Measurements from ENCODE around the gene GPX4.

GPX4 gene

DNA sequence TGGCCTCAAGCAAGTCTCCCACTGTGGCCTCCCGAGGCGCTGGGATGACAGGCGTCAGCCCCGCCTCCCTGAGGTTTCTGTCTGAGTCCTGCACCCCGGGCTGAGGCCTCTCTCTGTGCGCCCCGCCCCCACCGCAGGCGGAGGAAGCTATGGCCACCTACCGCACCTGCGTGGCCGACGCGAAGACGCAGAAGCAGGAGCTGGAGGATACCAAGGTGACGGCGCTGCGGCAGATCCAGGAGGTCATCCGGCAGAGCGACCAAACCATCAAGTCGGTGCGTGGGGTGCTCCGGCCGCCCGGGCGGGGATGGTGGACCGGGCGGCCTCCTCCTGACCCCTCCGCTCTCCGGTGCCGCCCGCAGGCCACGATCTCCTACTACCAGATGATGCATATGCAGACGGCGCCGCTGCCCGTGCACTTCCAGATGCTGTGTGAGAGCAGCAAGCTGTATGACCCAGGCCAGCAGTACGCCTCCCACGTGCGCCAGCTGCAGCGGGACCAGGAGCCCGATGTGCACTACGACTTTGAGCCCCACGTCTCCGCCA lies 24.2 kb upstream of the GPX4 start:
- Histone ChIP-seq H3K4me1 (ENCODE audit: control insufficient read depth, insufficient read depth, low read length) (peaks cover 2% of the 10 kb centered on the region), H3K9me3 (ENCODE audit: control insufficient read depth in 2 of 2, low read length in 2 of 2) (no peaks in the 10 kb centered on the region), H3K36me3 (ENCODE audit: control insufficient read depth in 2 of 2, insufficient read depth in 2 of 2, low read length in 2 of 2) (no peaks in the 10 kb centered on the region), H3K4me3 (ENCODE audit: low read length in 2 of 2) (no peak overlapping the region), H3K9ac (ENCODE audit: low read length in 2 of 2) (no peak overlapping the region), H3K27ac (ENCODE audit: low read length) (no peak overlapping the region), H3K27me3 (ENCODE audit: control insufficient read depth in 1 of 2, insufficient read depth in 2 of 2, low read length in 2 of 2) (no peaks in the 10 kb centered on the region)

DNA sequence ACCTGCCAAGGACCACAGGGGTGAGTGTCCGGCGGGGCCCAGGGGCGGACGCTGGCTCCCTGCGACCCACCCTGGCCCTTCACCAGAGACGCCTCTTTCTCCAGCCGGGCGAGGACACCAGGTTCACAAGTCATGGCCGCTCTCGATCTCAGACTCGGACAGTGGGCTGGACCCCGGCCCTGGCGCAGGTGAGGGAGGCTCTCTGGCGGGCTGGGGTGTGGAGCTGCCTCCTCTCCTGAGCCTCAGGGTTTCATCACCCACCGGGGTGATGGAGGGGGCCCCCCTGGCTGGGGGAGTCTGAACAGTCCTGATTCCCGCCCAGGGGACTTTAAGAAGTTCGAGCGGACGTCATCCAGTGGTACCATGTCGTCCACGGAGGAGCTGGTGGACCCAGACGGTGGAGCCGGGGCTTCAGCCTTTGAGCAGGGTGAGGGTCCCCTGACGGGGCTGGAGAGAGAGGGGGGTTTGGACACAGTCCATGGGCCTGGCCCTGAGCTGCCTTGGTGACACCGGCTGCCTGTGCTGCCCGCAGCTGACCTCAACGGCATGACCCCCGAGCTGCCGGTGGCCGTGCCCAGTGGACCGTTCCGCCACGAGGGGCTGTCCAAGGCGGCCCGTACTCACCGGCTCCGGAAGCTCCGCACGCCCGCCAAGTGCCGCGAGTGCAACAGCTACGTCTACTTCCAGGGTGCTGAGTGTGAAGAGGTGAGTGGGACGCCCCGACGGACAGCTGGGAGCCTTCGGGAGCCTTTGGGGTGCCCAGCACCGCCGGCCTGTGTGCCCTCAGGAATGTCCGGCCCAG lies 23.2 kb upstream of the GPX4 start:
- no peaks in the 10 kb centered on the region for H3K27me3 ChIP-seq (ENCODE audit: control insufficient read depth in 1 of 2, insufficient read depth in 2 of 2, low read length in 2 of 2)
- no peaks in the 10 kb centered on the region for H3K4me1 ChIP-seq (ENCODE audit: control insufficient read depth, insufficient read depth, low read length)
- H3K36me3 ChIP-seq (ENCODE audit: control insufficient read depth in 2 of 2, insufficient read depth in 2 of 2, low read length in 2 of 2): no peaks in the 10 kb centered on the region
- no peak overlapping the region for H3K9ac ChIP-seq (ENCODE audit: low read length in 2 of 2)
- no peak overlapping the region for H3K27ac ChIP-seq (ENCODE audit: low read length)
- no peak overlapping the region for H3K4me3 ChIP-seq (ENCODE audit: low read length in 2 of 2)
- H3K9me3 ChIP-seq (ENCODE audit: control insufficient read depth in 2 of 2, low read length in 2 of 2): no peaks in the 10 kb centered on the region

DNA sequence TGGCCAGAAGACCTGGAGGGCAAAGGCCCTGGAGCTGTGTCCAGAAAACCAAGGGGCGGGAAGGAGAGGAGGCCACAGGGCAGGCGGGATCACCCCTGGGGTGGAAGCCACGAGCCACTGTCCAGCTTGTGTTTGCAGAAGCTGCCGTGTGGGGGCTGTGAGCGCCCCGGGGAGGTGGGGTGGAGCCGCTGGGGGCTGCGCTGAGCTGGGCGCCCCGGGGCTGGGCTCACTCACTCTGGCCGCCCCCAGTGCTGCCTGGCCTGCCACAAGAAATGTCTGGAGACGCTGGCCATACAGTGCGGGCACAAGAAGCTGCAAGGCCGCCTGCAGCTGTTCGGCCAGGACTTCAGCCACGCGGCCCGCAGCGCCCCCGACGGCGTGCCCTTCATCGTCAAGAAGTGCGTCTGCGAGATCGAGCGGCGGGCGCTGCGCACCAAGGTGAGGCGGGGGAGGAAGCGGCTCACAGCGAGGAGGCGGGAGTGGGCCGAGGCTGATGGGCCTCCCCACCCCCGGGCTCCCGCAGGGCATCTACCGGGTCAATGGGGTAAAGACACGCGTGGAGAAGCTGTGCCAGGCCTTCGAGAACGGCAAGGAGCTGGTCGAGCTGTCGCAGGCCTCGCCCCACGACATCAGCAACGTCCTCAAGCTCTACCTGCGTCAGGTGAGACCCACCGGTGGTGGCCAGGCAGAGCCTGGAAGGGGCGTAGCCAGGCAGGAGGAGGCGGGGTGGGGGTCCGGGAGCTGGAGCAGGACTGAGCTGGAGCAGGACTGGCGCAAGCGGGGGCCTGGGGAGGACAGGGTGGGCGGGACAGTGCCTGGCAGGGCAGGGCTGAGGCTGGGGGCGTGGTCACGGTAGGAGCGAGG lies 22.3 kb upstream of the GPX4 start:
- Histone ChIP-seq H3K9me3 (ENCODE audit: control insufficient read depth in 2 of 2, low read length in 2 of 2) (no peaks in the 10 kb centered on the region), H3K4me1 (ENCODE audit: control insufficient read depth, insufficient read depth, low read length) (no peaks in the 10 kb centered on the region), H3K36me3 (ENCODE audit: control insufficient read depth in 2 of 2, insufficient read depth in 2 of 2, low read length in 2 of 2) (no peaks in the 10 kb centered on the region), H3K9ac (ENCODE audit: low read length in 2 of 2) (no peak overlapping the region), H3K27ac (ENCODE audit: low read length) (no peak overlapping the region), H3K4me3 (ENCODE audit: low read length in 2 of 2) (no peak overlapping the region), H3K27me3 (ENCODE audit: control insufficient read depth in 1 of 2, insufficient read depth in 2 of 2, low read length in 2 of 2) (no peaks in the 10 kb centered on the region)

DNA sequence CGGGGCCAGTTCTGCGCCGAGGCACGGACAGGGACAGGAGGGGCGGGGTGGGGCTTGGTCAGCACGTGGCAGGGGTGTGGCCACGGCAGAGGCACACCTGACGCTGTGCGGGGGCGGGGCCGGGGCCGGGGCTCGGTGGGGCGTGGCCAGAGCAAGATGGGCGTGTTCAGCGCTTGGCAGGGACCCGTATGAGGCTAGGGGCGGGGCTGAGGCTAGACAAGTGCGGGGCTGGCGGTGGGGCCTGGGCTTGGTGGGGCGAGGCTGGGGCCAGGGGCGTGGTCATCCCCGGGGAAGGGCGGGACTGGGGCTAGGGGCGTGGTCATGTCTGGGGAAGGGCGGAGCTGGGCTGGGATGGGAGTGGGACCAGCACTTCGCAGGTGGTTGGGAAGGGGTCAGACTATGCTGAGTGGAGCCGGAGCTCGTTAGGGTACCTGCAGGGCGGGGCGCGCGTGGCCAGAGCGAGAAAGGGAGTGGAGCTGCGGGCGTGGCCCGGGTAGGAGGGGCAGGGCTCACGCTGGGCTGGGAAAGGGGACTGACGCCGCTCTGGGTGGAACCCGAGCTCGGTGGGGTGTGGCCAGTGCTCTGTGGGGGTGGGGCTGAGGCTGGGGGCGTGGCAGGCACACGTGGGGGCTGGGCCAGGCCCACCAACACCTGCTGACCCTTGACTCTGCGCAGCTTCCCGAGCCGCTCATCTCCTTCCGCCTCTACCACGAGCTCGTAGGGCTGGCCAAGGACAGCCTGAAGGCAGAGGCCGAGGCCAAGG lies 21.4 kb upstream of the GPX4 start:
- Histone ChIP-seq H3K4me3 (ENCODE audit: low read length in 2 of 2) (no peak overlapping the region), H3K27me3 (ENCODE audit: control insufficient read depth in 1 of 2, insufficient read depth in 2 of 2, low read length in 2 of 2) (no peaks in the 10 kb centered on the region), H3K36me3 (ENCODE audit: control insufficient read depth in 2 of 2, insufficient read depth in 2 of 2, low read length in 2 of 2) (no peaks in the 10 kb centered on the region), H3K27ac (ENCODE audit: low read length) (no peak overlapping the region), H3K9ac (ENCODE audit: low read length in 2 of 2) (no peak overlapping the region), H3K9me3 (ENCODE audit: control insufficient read depth in 2 of 2, low read length in 2 of 2) (no peaks in the 10 kb centered on the region), H3K4me1 (ENCODE audit: control insufficient read depth, insufficient read depth, low read length) (peaks cover 4% of the 10 kb centered on the region)

DNA sequence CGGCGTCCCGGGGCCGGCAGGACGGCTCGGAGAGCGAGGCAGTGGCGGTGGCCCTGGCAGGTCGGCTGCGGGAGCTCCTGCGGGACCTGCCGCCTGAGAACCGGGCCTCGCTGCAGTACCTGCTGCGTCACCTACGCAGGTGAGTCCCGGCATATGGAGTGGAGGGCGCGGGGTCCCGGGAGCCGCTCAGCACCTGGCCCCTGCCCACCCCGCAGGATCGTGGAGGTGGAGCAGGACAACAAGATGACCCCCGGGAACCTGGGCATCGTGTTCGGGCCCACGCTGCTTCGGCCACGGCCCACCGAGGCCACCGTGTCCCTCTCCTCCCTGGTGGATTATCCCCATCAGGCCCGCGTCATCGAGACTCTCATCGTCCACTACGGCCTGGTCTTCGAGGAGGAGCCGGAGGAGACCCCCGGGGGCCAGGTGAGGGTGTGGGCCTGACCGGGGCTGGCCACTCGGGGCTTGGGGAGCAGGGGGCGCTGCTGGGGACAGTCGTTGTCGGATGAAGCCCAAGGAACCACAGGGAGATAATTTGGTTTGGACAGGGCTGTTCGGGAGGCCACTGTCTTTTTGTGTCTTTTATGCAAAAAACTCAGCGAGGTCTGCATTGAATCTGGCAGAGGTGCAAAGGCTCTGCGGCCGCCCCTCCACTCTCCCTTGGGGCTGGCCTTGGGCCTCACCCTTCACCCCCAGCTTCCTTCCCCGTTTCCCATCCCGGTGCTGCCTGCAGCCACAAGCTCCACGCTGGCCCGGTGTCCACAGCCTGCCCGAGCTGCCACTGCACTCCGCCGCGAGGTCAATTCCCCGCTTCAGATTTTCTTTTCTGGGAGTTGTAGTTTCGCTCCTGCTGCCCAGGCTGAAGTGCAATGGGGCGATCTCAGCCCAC lies 20.6 kb upstream of the GPX4 start:
- peaks cover 0 to 4% of the 10 kb centered on the region in 2 donors for H3K36me3 ChIP-seq (ENCODE audit: control insufficient read depth in 2 of 2, insufficient read depth in 2 of 2, low read length in 2 of 2)
- H3K4me3 ChIP-seq (ENCODE audit: low read length in 2 of 2): no peak overlapping the region
- H3K4me1 ChIP-seq (ENCODE audit: control insufficient read depth, insufficient read depth, low read length): peaks cover 5% of the 10 kb centered on the region

DNA sequence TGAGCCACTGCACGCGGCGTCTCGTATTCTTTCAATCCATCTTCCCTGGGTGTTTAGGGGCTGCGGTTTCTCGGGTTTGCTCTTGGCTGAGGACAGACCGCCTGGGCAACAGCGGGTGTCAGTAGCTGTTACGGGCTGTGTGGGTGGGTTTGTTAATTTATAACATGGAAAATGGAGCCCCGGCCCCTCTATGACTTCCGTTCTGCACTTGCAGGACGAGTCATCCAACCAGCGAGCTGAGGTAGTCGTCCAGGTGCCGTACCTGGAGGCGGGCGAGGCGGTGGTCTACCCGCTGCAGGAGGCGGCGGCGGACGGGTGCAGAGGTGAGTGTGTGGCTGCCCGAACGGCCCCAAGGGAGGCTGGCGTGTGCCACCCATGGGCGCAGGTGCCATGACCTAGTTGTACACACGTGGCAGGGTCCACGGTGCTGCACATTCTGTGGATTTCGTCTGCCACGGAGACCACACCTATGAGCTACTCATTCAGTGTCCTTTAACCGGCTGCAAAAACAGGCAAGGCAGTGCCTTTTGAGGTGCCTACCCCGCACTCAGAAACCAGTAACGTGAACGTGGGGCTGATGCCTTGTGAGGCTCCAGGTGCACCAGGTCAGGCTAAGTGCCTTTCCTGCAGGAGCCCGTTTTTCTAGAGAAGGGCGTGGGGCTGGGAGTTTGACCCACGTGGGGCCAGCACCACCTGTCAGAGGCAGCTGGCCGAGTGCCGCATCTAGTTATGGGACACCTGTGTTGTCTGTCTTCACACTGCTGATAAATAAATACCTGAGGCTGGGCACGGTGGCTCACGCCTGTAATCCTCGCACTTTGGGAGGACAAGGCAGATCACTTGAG lies 19.5 kb upstream of the GPX4 start:
- H3K9me3 ChIP-seq (ENCODE audit: control insufficient read depth in 2 of 2, low read length in 2 of 2): no peaks in the 10 kb centered on the region
- peaks cover 0 to 7% of the 10 kb centered on the region in 2 donors for H3K36me3 ChIP-seq (ENCODE audit: control insufficient read depth in 2 of 2, insufficient read depth in 2 of 2, low read length in 2 of 2)
- H3K4me3 ChIP-seq (ENCODE audit: low read length in 2 of 2): no peak overlapping the region
- H3K27ac ChIP-seq (ENCODE audit: low read length): no peak overlapping the region
- no peak overlapping the region for H3K9ac ChIP-seq (ENCODE audit: low read length in 2 of 2)
- peaks cover 7% of the 10 kb centered on the region for H3K4me1 ChIP-seq (ENCODE audit: control insufficient read depth, insufficient read depth, low read length)
- H3K27me3 ChIP-seq (ENCODE audit: control insufficient read depth in 1 of 2, insufficient read depth in 2 of 2, low read length in 2 of 2): no peaks in the 10 kb centered on the region

More for the DNA sequence above, 20.6 kb upstream of the GPX4 start:
- H3K27me3 ChIP-seq (ENCODE audit: control insufficient read depth in 1 of 2, insufficient read depth in 2 of 2, low read length in 2 of 2): no peaks in the 10 kb centered on the region
- no peak overlapping the region for H3K9ac ChIP-seq (ENCODE audit: low read length in 2 of 2)
- H3K9me3 ChIP-seq (ENCODE audit: control insufficient read depth in 2 of 2, low read length in 2 of 2): no peaks in the 10 kb centered on the region
- H3K27ac ChIP-seq (ENCODE audit: low read length): no peak overlapping the region

DNA sequence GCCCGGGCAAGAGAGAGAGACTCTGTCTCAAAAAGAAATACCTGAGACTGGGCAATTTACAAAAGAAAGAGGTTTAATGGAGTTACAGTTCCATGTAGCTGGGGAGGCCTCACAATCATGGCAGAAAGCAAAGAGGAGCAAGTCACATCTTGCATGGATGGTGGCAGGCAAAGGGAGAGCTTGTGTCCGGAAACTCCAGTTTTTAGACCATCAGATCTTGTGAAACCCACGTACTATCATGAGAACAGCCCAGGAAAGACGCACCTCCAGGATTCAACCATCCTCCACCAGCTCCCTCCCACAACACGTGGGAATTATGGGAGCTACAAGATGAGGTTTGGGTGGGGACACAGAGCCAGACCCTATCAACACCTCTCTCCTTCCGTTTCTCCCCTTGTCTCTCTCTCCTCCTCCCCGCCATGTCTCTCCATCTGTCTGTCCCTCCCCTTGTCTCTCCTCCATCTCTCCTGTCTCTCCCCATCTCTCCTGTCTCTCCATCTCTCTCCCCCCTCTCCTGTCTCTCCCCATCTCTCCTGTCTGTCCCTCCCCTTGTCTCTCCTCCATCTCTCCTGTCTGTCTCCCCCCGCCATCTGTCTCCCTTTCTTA lies 18.6 kb upstream of the GPX4 start:
- no peaks in the 10 kb centered on the region for H3K27me3 ChIP-seq (ENCODE audit: control insufficient read depth in 1 of 2, insufficient read depth in 2 of 2, low read length in 2 of 2)
- peaks cover 0 to 9% of the 10 kb centered on the region in 2 donors for H3K36me3 ChIP-seq (ENCODE audit: control insufficient read depth in 2 of 2, insufficient read depth in 2 of 2, low read length in 2 of 2)
- no peak overlapping the region for H3K4me3 ChIP-seq (ENCODE audit: low read length in 2 of 2)
- no peaks in the 10 kb centered on the region for H3K9me3 ChIP-seq (ENCODE audit: control insufficient read depth in 2 of 2, low read length in 2 of 2)
- H3K27ac ChIP-seq (ENCODE audit: low read length): no peak overlapping the region
- H3K4me1 ChIP-seq (ENCODE audit: control insufficient read depth, insufficient read depth, low read length): peaks cover 7% of the 10 kb centered on the region
- H3K9ac ChIP-seq (ENCODE audit: low read length in 2 of 2): no peak overlapping the region

DNA sequence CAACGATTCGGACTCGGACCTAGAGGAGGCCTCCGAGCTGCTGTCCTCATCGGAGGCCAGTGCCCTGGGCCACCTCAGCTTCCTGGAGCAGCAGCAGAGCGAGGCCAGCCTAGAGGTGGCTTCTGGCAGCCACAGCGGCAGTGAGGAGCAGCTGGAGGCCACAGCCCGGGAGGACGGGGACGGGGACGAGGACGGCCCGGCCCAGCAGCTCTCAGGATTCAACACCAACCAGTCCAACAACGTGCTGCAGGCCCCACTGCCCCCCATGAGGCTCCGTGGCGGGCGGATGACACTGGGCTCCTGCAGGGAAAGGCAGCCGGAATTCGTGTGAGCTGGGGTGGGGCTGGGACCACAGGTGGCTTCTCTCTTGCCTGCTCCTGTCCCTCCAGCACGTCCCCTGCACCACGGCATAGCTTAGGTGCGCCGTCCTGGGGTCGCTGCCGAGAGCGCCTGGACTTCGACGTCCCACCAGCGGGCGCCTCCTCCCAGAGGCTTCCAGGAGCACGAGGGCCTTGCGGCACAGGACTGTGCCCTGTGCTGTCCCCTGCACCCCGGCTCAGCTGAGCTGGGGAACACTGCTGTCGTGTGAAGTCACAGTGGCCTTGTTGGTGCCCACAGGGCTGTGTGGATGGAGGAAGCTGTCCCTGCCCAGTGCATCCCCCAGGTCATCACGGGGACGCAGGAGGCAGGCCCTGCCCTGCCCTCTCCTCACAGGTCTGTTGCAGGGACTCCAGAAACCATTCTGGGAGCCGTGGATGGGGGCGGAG lies 17.9 kb upstream of the GPX4 start:
- H3K4me1 ChIP-seq (ENCODE audit: control insufficient read depth, insufficient read depth, low read length): peaks cover 7% of the 10 kb centered on the region
- no peaks in the 10 kb centered on the region for H3K27me3 ChIP-seq (ENCODE audit: control insufficient read depth in 1 of 2, insufficient read depth in 2 of 2, low read length in 2 of 2)
- H3K27ac ChIP-seq (ENCODE audit: low read length): no peak overlapping the region
- no peak overlapping the region for H3K9ac ChIP-seq (ENCODE audit: low read length in 2 of 2)
- H3K36me3 ChIP-seq (ENCODE audit: control insufficient read depth in 2 of 2, insufficient read depth in 2 of 2, low read length in 2 of 2): peaks cover 0 to 9% of the 10 kb centered on the region in 2 donors
- no peaks in the 10 kb centered on the region for H3K9me3 ChIP-seq (ENCODE audit: control insufficient read depth in 2 of 2, low read length in 2 of 2)
- no peak overlapping the region for H3K4me3 ChIP-seq (ENCODE audit: low read length in 2 of 2)
